A549 (cell line): ENCODE results near the gene CCDC187. TPM values are rescaled to one million over a fixed set of nuclear protein-coding genes. Genes with fewer than 3 reads are reported as not detected.

Experiments used
- ATAC-seq, 2 experiments: fragments of 200-7000 bp in 1 of 2; fragments of >200 bp in 1 of 2; cut with Nextera tagmentation in 1 of 2; cut with Tn5 transposase in 1 of 2; 3 replicates each; pipeline versions ENCODE4 v1.8.0 to v1.9.1; 2018 to 2020; ENCODE audit warnings: mild to moderate bottlenecking in 1 of 2, moderate library complexity in 1 of 2
- CTCF ChIA-PET: fragments of 300-600 bp; sonication (Branson Sonifier 250); formaldehyde crosslinking; extraction: SDS; loops from one replicate; lab custom pipeline; 2021; ENCODE audit warnings: antibody characterized with exemption, inconsistent platforms; lab: Yijun Ruan, JAX
- POLR2A ChIA-PET: fragments of 350-600 bp; formaldehyde crosslinking; extraction: SDS; loops from one replicate; lab custom pipeline; 2021; ENCODE audit warnings: antibody characterized with exemption, inconsistent platforms; lab: Yijun Ruan, JAX
- DNase-seq, 2 experiments: peaks; one replicate each; pipeline versions ENCODE4 v3.0.0 to v3.0.0-alpha.2; 2011 to 2016; ENCODE audit warnings: low read depth in 1 of 2, low spot score in 1 of 2
- FAIRE-seq: peaks from 2 replicates; lab custom pipeline; 2011; peaks lifted over from hg19 to GRCh38; lab: Jason Lieb, UNC
- H3K27ac ChIP-seq, 2 experiments: fragments of >200 bp; sonication (Bioruptor Twin); formaldehyde crosslinking; 3 replicates each; pipeline ENCODE4 v1.5.1; 2016 to 2017
- H3K4me1 ChIP-seq: fragments of >200 bp; sonication (Bioruptor Twin); formaldehyde crosslinking; 3 replicates; pipeline ENCODE4 v1.6.1; 2016
- H3K4me2 ChIP-seq: fragments of >200 bp; sonication (Bioruptor Twin); formaldehyde crosslinking; 3 replicates; pipeline ENCODE4 v1.6.1; 2016
- H3K4me3 ChIP-seq: fragments of >200 bp; sonication (Bioruptor Twin); formaldehyde crosslinking; 3 replicates; pipeline ENCODE4 v1.5.1; 2016
- H3K9me3 ChIP-seq: fragments of >200 bp; sonication (Bioruptor Twin); formaldehyde crosslinking; 3 replicates; pipeline ENCODE4 v1.6.1; 2016
- BHLHE40 ChIP-seq: IDR thresholded peaks from 2 replicates; pipeline ENCODE4 v1.6.1; 2012; ENCODE audit warnings: low read depth, low read length, inconsistent platforms
- CEBPB ChIP-seq, 2 experiments: fragments of >200 bp in 1 of 2; sonication (Bioruptor Twin) in 1 of 2; formaldehyde crosslinking in 1 of 2; IDR thresholded peaks; 2 replicates each; pipeline ENCODE4 v1.6.1; 2012 to 2016
- CHD2 ChIP-seq: fragments of 150-350 bp; IDR thresholded peaks from 2 replicates; pipeline ENCODE4 v1.6.1; 2014; ENCODE audit warnings: low read length; ENCODE audit not compliant: partially characterized antibody
- CHD4 ChIP-seq: fragments of 200-600 bp; sonication (generic); IDR thresholded peaks from 2 replicates; pipeline ENCODE4 v1.6.1; 2016; ENCODE audit warnings: antibody characterized with exemption, mild to moderate bottlenecking, borderline replicate concordance
- FOXS1 ChIP-seq: fragments of 250-450 bp; sonication (Bioruptor Pico); IDR thresholded peaks from 2 replicates; pipeline ENCODE4 v1.5.0; 2020; ENCODE audit warnings: mild to moderate bottlenecking, moderate library complexity
- GATA3 ChIP-seq: IDR thresholded peaks from 2 replicates; pipeline ENCODE4 v1.6.1; 2012; ENCODE audit warnings: borderline replicate concordance
- HDAC2 ChIP-seq: fragments of 200-600 bp; sonication (generic); IDR thresholded peaks from 2 replicates; pipeline ENCODE4 v1.6.1; 2016
- HEYL ChIP-seq: fragments of 250-450 bp; sonication (Bioruptor Pico); IDR thresholded peaks from 2 replicates; pipeline ENCODE4 v1.8.0; 2021; ENCODE audit warnings: mild to moderate bottlenecking, moderate library complexity
- HOXA7 ChIP-seq: fragments of 250-450 bp; sonication (Bioruptor Pico); IDR thresholded peaks from 2 replicates; pipeline ENCODE4 v1.5.0; 2020; ENCODE audit warnings: mild to moderate bottlenecking, moderate library complexity
- HOXB13 ChIP-seq: fragments of 250-450 bp; sonication (Bioruptor Pico); IDR thresholded peaks from 2 replicates; pipeline ENCODE4 v1.5.0; 2020; ENCODE audit warnings: low read depth, mild to moderate bottlenecking, moderate library complexity
- JUN ChIP-seq, 2 experiments: fragments of >200 bp; sonication (Bioruptor Twin); formaldehyde crosslinking; IDR thresholded peaks; 2 replicates in 1 of 2; 3 replicates in 1 of 2; pipeline ENCODE4 v1.6.1; 2016 to 2017
- JUNB ChIP-seq: fragments of >200 bp; sonication (Bioruptor Twin); formaldehyde crosslinking; IDR thresholded peaks from 2 replicates; pipeline ENCODE4 v1.6.1; 2016
- KDM1A ChIP-seq: fragments of 200-600 bp; sonication (generic); IDR thresholded peaks from 2 replicates; pipeline ENCODE4 v1.6.1; 2016; ENCODE audit warnings: low read depth, mild to moderate bottlenecking
- MAZ ChIP-seq: fragments of 150-350 bp; IDR thresholded peaks from 2 replicates; pipeline ENCODE4 v1.6.1; 2014; ENCODE audit warnings: antibody characterized with exemption, low read depth, low read length, borderline replicate concordance
- MYC ChIP-seq: IDR thresholded peaks from 2 replicates; pipeline ENCODE4 v1.6.1; 2012; ENCODE audit warnings: mild to moderate bottlenecking, inconsistent platforms, low read length, improper control_type of control experiment, borderline replicate concordance
- RARB ChIP-seq: fragments of 250-450 bp; sonication (Bioruptor Pico); IDR thresholded peaks from 2 replicates; pipeline ENCODE4 v1.8.0; 2021; ENCODE audit warnings: mild to moderate bottlenecking, moderate library complexity
- RCOR1 ChIP-seq: fragments of 150-350 bp; IDR thresholded peaks from 2 replicates; pipeline ENCODE4 v1.6.1; 2014; ENCODE audit warnings: antibody characterized with exemption, low read length, low read depth
- RFX5 ChIP-seq: fragments of 450-650 bp; IDR thresholded peaks from 2 replicates; pipeline ENCODE4 v1.7.1; 2014; ENCODE audit warnings: antibody characterized with exemption, mild to moderate bottlenecking, moderate library complexity
- SMC3 ChIP-seq: fragments of >200 bp; sonication (Bioruptor Twin); formaldehyde crosslinking; IDR thresholded peaks from 3 replicates; pipeline ENCODE4 v1.6.1; 2018; ENCODE audit warnings: inconsistent platforms
- SREBF2 ChIP-seq: fragments of 450-650 bp; IDR thresholded peaks from 2 replicates; pipeline ENCODE4 v1.6.1; 2014; ENCODE audit warnings: mild to moderate bottlenecking, moderate library complexity
- TFCP2L1 ChIP-seq: fragments of 250-450 bp; sonication (Bioruptor Pico); IDR thresholded peaks from 2 replicates; pipeline ENCODE4 v1.5.0; 2021; ENCODE audit warnings: mild to moderate bottlenecking
- WGBS: methylation state at CpG from one replicate; pipeline ENCODE4 v1.1.6; 2017; ENCODE audit errors: missing lambda C conversion rate; 5-methylcytosine and 5-hydroxymethylcytosine counted together
- polyA plus RNA-seq, 4 experiments: library from polyadenylated mRNA; depleted of rRNA in 3 of 4; stranded (reverse); fragments of >200 nt; fragmentation: RNase III in 1 of 4; extraction: RNeasy Plus Mini Kit Qiagen cat#74134 plus additional on column Dnase treatment in 1 of 4; gene quantifications; 2 replicates in 3 of 4; 3 replicates in 1 of 4; pipeline ENCODE4 v1.2.3, GENCODE V29; 2011 to 2017
- TF ChIP-seq, protein P1 (sequence below): fragments of >200 bp; sonication (Bioruptor Twin); formaldehyde crosslinking; IDR thresholded peaks from 3 replicates; pipeline ENCODE4 v1.5.1; 2016
- TF ChIP-seq, protein P2 (sequence below): fragments of 450-650 bp; IDR thresholded peaks from 2 replicates; pipeline ENCODE4 v1.6.1; 2014; ENCODE audit warnings: antibody characterized with exemption
- TF ChIP-seq, protein P3 (sequence below): IDR thresholded peaks from 2 replicates; pipeline ENCODE4 v1.6.1; 2012
- TF ChIP-seq, protein P4 (sequence below): fragments of 150-350 bp; IDR thresholded peaks from 2 replicates; pipeline ENCODE4 v1.6.1; 2014; ENCODE audit warnings: low read depth, mild to moderate bottlenecking, low read length
- TF ChIP-seq, protein P5 (sequence below): fragments of >200 bp; sonication (Bioruptor Twin); formaldehyde crosslinking; IDR thresholded peaks from 2 replicates; pipeline ENCODE4 v1.6.1; 2016

Gene CCDC187
- polyA plus RNA-seq, 2 of the 4 experiments (the other 2 are of a cell fraction) = under 0.01 TPM; not detected in 1

DNA sequence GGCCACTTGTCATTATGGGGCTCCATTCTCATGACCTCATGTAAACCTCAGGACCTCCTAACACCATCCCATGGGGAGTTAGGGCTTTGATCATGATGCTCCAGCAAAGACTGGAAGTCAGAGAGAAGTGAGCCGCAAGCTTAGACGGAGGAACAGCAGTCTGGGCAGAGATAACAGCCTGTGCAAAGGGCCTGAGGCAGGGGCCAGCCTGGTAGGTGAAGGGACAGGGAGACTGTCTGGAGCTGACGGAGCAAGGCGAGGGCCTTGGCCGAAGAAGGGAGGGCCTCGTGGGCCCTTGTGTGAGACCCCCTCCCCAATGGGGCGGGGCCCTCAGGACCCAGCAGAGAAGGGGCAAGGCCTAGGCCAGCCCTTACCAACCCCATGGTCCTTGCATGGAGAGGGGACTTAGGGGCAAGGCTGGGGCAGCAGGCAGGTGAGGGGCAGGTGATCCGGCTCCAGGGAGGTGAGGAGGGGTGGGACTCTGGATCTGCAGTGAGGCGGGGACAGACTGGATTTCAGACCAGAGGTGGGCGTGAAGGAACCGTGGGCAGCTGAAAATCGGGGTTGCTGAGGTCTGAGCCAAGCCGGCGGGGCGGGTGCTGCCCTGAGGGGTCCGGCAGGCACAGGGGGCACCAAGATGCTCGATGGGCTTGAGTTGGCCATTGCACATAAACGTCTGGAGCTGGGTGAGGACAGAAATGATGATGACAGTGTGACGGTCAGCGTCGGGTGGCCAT is 40.8 kb upstream of the CCDC187 start:
- no peaks in the 10 kb centered on the region for H3K9me3 ChIP-seq
- no peak for FAIRE-seq
- ChIA-PET POLR2A (no interaction called here), CTCF (interaction anchor here (0.8 to 3.6 kb wide), 13 partner anchors 10 to 70 kb away, joined by 3 to 17 read pairs (median 5); partner anchors contain the start of gene DNLZ)
- peaks cover 8% of the 10 kb centered on the region; the same call in 2 of the 3 replicates for H3K4me1 ChIP-seq
- no peak for DNase-seq
- no peak overlapping the region for H3K4me2 ChIP-seq
- no peak for TF ChIP-seq SMC3
- TF ChIP-seq, protein P1, sequence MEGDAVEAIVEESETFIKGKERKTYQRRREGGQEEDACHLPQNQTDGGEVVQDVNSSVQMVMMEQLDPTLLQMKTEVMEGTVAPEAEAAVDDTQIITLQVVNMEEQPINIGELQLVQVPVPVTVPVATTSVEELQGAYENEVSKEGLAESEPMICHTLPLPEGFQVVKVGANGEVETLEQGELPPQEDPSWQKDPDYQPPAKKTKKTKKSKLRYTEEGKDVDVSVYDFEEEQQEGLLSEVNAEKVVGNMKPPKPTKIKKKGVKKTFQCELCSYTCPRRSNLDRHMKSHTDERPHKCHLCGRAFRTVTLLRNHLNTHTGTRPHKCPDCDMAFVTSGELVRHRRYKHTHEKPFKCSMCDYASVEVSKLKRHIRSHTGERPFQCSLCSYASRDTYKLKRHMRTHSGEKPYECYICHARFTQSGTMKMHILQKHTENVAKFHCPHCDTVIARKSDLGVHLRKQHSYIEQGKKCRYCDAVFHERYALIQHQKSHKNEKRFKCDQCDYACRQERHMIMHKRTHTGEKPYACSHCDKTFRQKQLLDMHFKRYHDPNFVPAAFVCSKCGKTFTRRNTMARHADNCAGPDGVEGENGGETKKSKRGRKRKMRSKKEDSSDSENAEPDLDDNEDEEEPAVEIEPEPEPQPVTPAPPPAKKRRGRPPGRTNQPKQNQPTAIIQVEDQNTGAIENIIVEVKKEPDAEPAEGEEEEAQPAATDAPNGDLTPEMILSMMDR = no peak
- no peak for TF ChIP-seq HOXA7 (CRISPR knock-in tag)
- no peak for TF ChIP-seq TFCP2L1 (CRISPR knock-in tag)
- no peak for TF ChIP-seq SREBF2
- TF ChIP-seq MAZ = no peak
- TF ChIP-seq, protein P2, sequence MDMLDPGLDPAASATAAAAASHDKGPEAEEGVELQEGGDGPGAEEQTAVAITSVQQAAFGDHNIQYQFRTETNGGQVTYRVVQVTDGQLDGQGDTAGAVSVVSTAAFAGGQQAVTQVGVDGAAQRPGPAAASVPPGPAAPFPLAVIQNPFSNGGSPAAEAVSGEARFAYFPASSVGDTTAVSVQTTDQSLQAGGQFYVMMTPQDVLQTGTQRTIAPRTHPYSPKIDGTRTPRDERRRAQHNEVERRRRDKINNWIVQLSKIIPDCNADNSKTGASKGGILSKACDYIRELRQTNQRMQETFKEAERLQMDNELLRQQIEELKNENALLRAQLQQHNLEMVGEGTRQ = no peak
- TF ChIP-seq JUNB = no peak
- TF ChIP-seq FOXS1 (CRISPR knock-in tag) = no peak
- TF ChIP-seq MYC = no peak
- no peak for TF ChIP-seq RARB (CRISPR knock-in tag)
- TF ChIP-seq BHLHE40 = no peak
- no peak for TF ChIP-seq HEYL (CRISPR knock-in tag)
- TF ChIP-seq CEBPB (IDR thresholded peaks at IDR 0.05) = no peak
- no peak for TF ChIP-seq JUN (IDR thresholded peaks at IDR 0.05)
- no peak for TF ChIP-seq HOXB13 (CRISPR knock-in tag)
- no peak for TF ChIP-seq HDAC2
- no peak for TF ChIP-seq GATA3
- no peak for ATAC-seq
- WGBS = 84% methylated on average over 21 of the region's 21 CpGs
- H3K4me3 ChIP-seq = no peak overlapping the region
- H3K27ac ChIP-seq = no peak overlapping the region

DNA sequence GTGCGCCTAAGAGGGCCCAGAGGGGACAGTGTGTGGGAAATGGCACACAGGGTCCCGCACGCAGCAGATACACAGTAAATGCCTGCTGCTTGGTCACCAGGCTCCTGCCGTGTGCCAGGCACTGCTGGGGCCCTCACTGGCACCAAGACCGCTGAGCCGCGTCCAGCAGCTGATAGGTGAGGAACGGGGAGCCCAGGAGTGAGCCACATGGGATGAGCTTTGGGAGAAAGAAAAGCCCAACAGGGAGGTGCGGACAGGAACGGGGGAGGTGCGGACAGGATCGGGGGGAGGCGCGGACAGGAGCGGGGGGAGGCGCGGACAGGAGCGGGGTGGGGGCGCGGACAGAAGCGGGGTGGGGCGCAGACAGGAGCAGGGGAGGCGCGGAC is 40.0 kb upstream of the CCDC187 start:
- ATAC-seq = no peak
- peaks cover 8% of the 10 kb centered on the region; the same call in 2 of the 3 replicates for H3K4me1 ChIP-seq
- CTCF ChIA-PET = interaction anchor here (0.6 to 3.6 kb wide), 6 partner anchors 9 to 57 kb away, joined by 3 to 17 read pairs (median 4); partner anchors contain the start of gene DNLZ
- no peaks in the 10 kb centered on the region for H3K9me3 ChIP-seq
- H3K4me2 ChIP-seq = no peak overlapping the region
- TF ChIP-seq SMC3 (no peak), RFX5 (no peak), CHD4 (no peak), KDM1A (no peak), MAZ (no peak), HDAC2 (no peak), RCOR1 (no peak), CHD2 (no peak)
- TF ChIP-seq, protein P2 = no peak
- TF ChIP-seq, protein P3, sequence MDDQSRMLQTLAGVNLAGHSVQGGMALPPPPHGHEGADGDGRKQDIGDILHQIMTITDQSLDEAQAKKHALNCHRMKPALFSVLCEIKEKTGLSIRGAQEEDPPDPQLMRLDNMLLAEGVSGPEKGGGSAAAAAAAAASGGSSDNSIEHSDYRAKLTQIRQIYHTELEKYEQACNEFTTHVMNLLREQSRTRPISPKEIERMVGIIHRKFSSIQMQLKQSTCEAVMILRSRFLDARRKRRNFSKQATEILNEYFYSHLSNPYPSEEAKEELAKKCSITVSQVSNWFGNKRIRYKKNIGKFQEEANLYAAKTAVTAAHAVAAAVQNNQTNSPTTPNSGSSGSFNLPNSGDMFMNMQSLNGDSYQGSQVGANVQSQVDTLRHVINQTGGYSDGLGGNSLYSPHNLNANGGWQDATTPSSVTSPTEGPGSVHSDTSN = no peak
- TF ChIP-seq, protein P4, sequence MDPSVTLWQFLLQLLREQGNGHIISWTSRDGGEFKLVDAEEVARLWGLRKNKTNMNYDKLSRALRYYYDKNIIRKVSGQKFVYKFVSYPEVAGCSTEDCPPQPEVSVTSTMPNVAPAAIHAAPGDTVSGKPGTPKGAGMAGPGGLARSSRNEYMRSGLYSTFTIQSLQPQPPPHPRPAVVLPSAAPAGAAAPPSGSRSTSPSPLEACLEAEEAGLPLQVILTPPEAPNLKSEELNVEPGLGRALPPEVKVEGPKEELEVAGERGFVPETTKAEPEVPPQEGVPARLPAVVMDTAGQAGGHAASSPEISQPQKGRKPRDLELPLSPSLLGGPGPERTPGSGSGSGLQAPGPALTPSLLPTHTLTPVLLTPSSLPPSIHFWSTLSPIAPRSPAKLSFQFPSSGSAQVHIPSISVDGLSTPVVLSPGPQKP = no peak
- TF ChIP-seq, protein P5, sequence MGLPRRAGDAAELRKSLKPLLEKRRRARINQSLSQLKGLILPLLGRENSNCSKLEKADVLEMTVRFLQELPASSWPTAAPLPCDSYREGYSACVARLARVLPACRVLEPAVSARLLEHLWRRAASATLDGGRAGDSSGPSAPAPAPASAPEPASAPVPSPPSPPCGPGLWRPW = no peak
- H3K27ac ChIP-seq = no peak overlapping the region
- POLR2A ChIA-PET = no interaction called here
- DNase-seq = no peak
- WGBS = 94% methylated on average over 10 of the region's 24 CpGs
- H3K4me3 ChIP-seq = no peak overlapping the region
- no peak for FAIRE-seq
